ENCODE results near the gene MTMR12. TPM values are rescaled to one million over a fixed set of nuclear protein-coding genes. Genes with fewer than 3 reads are reported as not detected.

The MTMR12 gene
- total and polyA plus RNA-seq, 2 donors (not counting 1 experiment from before 2014, with no cell fraction given) = 18.5 to 18.6 TPM

- Histone ChIP-seq H3K9ac (ENCODE audit: insufficient read depth, low read length) (no peak overlapping the region), H3K27ac (ENCODE audit: insufficient read depth, low read length) (no peak overlapping the region)
Measured at GRCh38 chr5:32231241-32231640, 81.5 kb downstream of the MTMR12 start.

GRCh38 chr5:32230356-32231099 is 82.2 kb downstream of the MTMR12 start:
- TF ChIP-seq EZH2 (IDR thresholded peaks at IDR 0.05; ENCODE audit: low read length, missing control alignments) (no peak), CTCF (conservative IDR thresholded peaks at IDR 0.05 in 1 of 2, IDR thresholded peaks at IDR 0.05 in 1 of 2; ENCODE audit: low read depth in 1 of 2, low read length in 2 of 2) (no peak)
- H3K9ac ChIP-seq (ENCODE audit: insufficient read depth, low read length) = no peak overlapping the region
- H3K4me2 ChIP-seq (ENCODE audit: extremely low read depth, insufficient read depth, low read length) = no peak overlapping the region
- H3K4me3 ChIP-seq (replicated peaks in 1 of 4; ENCODE audit: control extremely low read depth in 1 of 4, insufficient read depth in 1 of 4, low read depth in 3 of 4, low read length in 4 of 4) = no peak overlapping the region
- H2AFZ ChIP-seq (ENCODE audit: low read length) = no peak overlapping the region
- H3K4me1 ChIP-seq (ENCODE audit: control insufficient read depth, extremely low read depth, insufficient read depth, low read length) = peaks cover 5% of the 10 kb centered on the region
- no peaks in the 10 kb centered on the region for H3K9me3 ChIP-seq (ENCODE audit: control insufficient read depth, insufficient read depth, low read depth, low read length)
- no peaks in the 10 kb centered on the region for H3K27me3 ChIP-seq (ENCODE audit: control insufficient read depth, insufficient read depth, low read length)
- peaks cover 4% of the 10 kb centered on the region for H3K36me3 ChIP-seq (ENCODE audit: control insufficient read depth, insufficient read depth, low read length)
- H3K27ac ChIP-seq (ENCODE audit: insufficient read depth, low read length) = no peak overlapping the region
- DNase-seq (ENCODE audit: low read depth in 2 of 2) = no peak
- no peaks in the 10 kb centered on the region for H4K20me1 ChIP-seq (ENCODE audit: control insufficient read depth, extremely low read depth, insufficient read depth, low read length)
- no peaks in the 10 kb centered on the region for H3K79me2 ChIP-seq (ENCODE audit: control insufficient read depth, insufficient read depth, low read length)

More at GRCh38 chr5:32231241-32231640, 81.5 kb downstream of the MTMR12 start:
- no peaks in the 10 kb centered on the region for H3K27me3 ChIP-seq (ENCODE audit: control insufficient read depth, insufficient read depth, low read length)
- H3K4me1 ChIP-seq (ENCODE audit: control insufficient read depth, extremely low read depth, insufficient read depth, low read length) = peaks cover 5% of the 10 kb centered on the region
- no peaks in the 10 kb centered on the region for H4K20me1 ChIP-seq (ENCODE audit: control insufficient read depth, extremely low read depth, insufficient read depth, low read length)
- H3K79me2 ChIP-seq (ENCODE audit: control insufficient read depth, insufficient read depth, low read length) = no peaks in the 10 kb centered on the region
- peaks cover 4% of the 10 kb centered on the region for H3K36me3 ChIP-seq (ENCODE audit: control insufficient read depth, insufficient read depth, low read length)
- no peak for DNase-seq (ENCODE audit: low read depth in 2 of 2)
- TF ChIP-seq EZH2 (IDR thresholded peaks at IDR 0.05; ENCODE audit: low read length, missing control alignments) (no peak), CTCF (conservative IDR thresholded peaks at IDR 0.05 in 1 of 2, IDR thresholded peaks at IDR 0.05 in 1 of 2; ENCODE audit: low read depth in 1 of 2, low read length in 2 of 2) (no peak)
- H3K4me3 ChIP-seq (replicated peaks in 1 of 4; ENCODE audit: control extremely low read depth in 1 of 4, insufficient read depth in 1 of 4, low read depth in 3 of 4, low read length in 4 of 4) = no peak overlapping the region
- no peaks in the 10 kb centered on the region for H3K9me3 ChIP-seq (ENCODE audit: control insufficient read depth, insufficient read depth, low read depth, low read length)
- no peak overlapping the region for H2AFZ ChIP-seq (ENCODE audit: low read length)
- no peak overlapping the region for H3K4me2 ChIP-seq (ENCODE audit: extremely low read depth, insufficient read depth, low read length)

GRCh38 chr5:32229586-32229985 is 83.2 kb downstream of the MTMR12 start:
- DNase-seq (ENCODE audit: low read depth in 2 of 2) = no peak
- H3K9ac ChIP-seq (ENCODE audit: insufficient read depth, low read length) = no peak overlapping the region
- no peak for TF ChIP-seq CTCF (conservative IDR thresholded peaks at IDR 0.05 in 1 of 2, IDR thresholded peaks at IDR 0.05 in 1 of 2; ENCODE audit: low read depth in 1 of 2, low read length in 2 of 2)
- TF ChIP-seq EZH2 (IDR thresholded peaks at IDR 0.05; ENCODE audit: low read length, missing control alignments) = no peak
- no peak overlapping the region for H3K4me2 ChIP-seq (ENCODE audit: extremely low read depth, insufficient read depth, low read length)
- H3K27ac ChIP-seq (ENCODE audit: insufficient read depth, low read length) = no peak overlapping the region
- no peak overlapping the region for H3K4me3 ChIP-seq (replicated peaks in 1 of 4; ENCODE audit: control extremely low read depth in 1 of 4, insufficient read depth in 1 of 4, low read depth in 3 of 4, low read length in 4 of 4)
- H2AFZ ChIP-seq (ENCODE audit: low read length) = no peak overlapping the region
- H3K79me2 ChIP-seq (ENCODE audit: control insufficient read depth, insufficient read depth, low read length) = no peaks in the 10 kb centered on the region
- H4K20me1 ChIP-seq (ENCODE audit: control insufficient read depth, extremely low read depth, insufficient read depth, low read length) = no peaks in the 10 kb centered on the region
- no peaks in the 10 kb centered on the region for H3K27me3 ChIP-seq (ENCODE audit: control insufficient read depth, insufficient read depth, low read length)
- peaks cover 10% of the 10 kb centered on the region for H3K4me1 ChIP-seq (ENCODE audit: control insufficient read depth, extremely low read depth, insufficient read depth, low read length)
- peaks cover 4% of the 10 kb centered on the region for H3K36me3 ChIP-seq (ENCODE audit: control insufficient read depth, insufficient read depth, low read length)
- H3K9me3 ChIP-seq (ENCODE audit: control insufficient read depth, insufficient read depth, low read depth, low read length) = no peaks in the 10 kb centered on the region

Measured in fibroblast of lung (primary cell).